Measurements from ENCODE around the gene HMBS. TPM values are rescaled to one million over a fixed set of nuclear protein-coding genes. Genes with fewer than 3 reads are reported as not detected.
"Not testable (repeated sequence)": the region's sequence is repeated elsewhere in the genome, so short reads cannot be mapped to it uniquely, and the experiment has no call there.

The HMBS gene
- polyA plus RNA-seq: 10 to 100 TPM in 2 of 3 donors, 1 to 10 TPM in 1; 7.6 to 19.0 (median 11.9) TPM

DNA sequence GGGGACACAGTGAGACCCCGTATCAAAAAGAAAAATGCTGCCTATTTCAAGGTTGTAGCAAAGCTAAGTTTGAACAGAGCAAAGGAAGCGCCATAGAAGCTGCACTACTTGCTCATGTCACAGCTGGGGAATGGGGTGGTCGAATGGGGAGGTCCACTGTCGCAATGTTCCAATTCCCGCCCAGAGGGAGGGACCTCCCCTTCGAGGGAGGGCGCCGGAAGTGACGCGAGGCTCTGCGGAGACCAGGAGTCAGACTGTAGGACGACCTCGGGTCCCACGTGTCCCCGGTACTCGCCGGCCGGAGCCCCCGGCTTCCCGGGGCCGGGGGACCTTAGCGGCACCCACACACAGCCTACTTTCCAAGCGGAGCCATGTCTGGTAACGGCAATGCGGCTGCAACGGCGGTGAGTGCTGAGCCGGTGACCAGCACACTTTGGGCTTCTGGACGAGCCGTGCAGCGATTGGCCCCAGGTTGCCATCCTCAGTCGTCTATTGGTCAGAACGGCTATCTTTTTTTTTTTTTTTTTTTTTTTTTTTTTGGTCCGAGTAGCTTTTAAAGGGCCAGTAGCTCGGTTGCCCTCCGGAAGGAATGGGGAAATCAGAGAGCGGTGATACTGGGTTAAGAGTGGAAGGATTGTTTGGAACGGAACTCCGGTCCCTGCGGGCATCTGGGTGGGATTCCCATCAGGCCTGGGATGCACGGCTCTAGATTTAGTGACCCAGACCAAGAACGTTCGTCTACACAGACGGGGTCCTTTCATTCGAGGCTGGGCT lies at the start of gene HMBS:
Gene HMBS, plus strand, starts transcription at position 219 of the 774 bp plus-strand sequence. Its CDS starts 153 bp downstream, at position 372.
- DNase-seq: peak; percentile 93 to 95 (median 95)
- peak within 1 kb of the TSS; percentile 89 to 97 (median 94) for H3K27ac Mint-ChIP-seq
- peaks cover 12 to 19% (median 13%) of the 10 kb centered on the region in 3 donors for H3K36me3 Mint-ChIP-seq
- H3K9me3 Mint-ChIP-seq: no peaks in the 10 kb centered on the region
- H3K27me3 Mint-ChIP-seq (ENCODE audit: low read depth in 3 of 3): peaks cover 9 to 16% (median 11%) of the 10 kb centered on the region in 3 donors
- peak within 1 kb of the TSS; percentile 94 to 97 (median 95) for H3K4me3 Mint-ChIP-seq
- peaks cover 17 to 24% of the 10 kb centered on the region in 2 donors for H3K4me1 Mint-ChIP-seq

DNA sequence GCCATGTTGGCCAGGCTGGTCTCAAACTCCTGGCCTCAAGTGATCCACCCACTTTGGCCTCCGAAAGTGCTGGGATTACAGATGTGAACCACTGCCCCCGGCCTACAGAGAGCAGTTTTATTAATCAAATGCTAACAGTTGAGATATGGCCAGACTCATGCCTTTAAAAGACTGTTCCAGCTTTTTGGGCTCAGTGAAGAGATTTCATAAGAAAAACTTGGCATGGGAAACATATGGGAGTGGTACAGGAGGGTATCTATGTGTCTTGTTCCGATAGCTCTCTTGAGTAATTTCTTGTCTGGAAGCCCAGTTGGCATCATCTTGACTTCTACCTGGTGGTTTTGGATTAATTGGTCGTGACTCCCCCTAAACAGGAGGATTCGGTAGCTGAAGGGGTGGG lies 45.8 kb upstream of the HMBS start:
- H3K4me1 Mint-ChIP-seq: no peaks in the 10 kb centered on the region

GRCh38 chr11:119039471-119039870 lies 45.2 kb upstream of the HMBS start:
- H3K27ac Mint-ChIP-seq; H3K27me3 Mint-ChIP-seq (ENCODE audit: low read depth in 3 of 3); H3K4me1 Mint-ChIP-seq; DNase-seq; H3K36me3 Mint-ChIP-seq; H3K4me3 Mint-ChIP-seq; H3K9me3 Mint-ChIP-seq: not testable (repeated sequence)

More for the DNA sequence above, 45.8 kb upstream of the HMBS start:
- no peaks in the 10 kb centered on the region for H3K9me3 Mint-ChIP-seq
- peaks cover 0 to 1% (median 0%) of the 10 kb centered on the region in 3 donors for H3K27me3 Mint-ChIP-seq (ENCODE audit: low read depth in 3 of 3)
- H3K27ac Mint-ChIP-seq: peak overlapping the region in 2 of 6 donors; percentile 3 to 43
- DNase-seq: no peak
- H3K4me3 Mint-ChIP-seq: no peak overlapping the region
- no peaks in the 10 kb centered on the region for H3K36me3 Mint-ChIP-seq

GRCh38 chr11:119041821-119042514 lies 42.7 kb upstream of the HMBS start:
- Mint-ChIP-seq H3K27me3 (ENCODE audit: low read depth in 3 of 3) (no peaks in the 10 kb centered on the region), H3K36me3 (peaks cover 0 to 15% (median 3%) of the 10 kb centered on the region in 3 donors), H3K4me3 (no peak overlapping the region), H3K27ac (no peak overlapping the region), H3K4me1 (no peaks in the 10 kb centered on the region), H3K9me3 (no peaks in the 10 kb centered on the region)
- DNase-seq: no peak

DNA sequence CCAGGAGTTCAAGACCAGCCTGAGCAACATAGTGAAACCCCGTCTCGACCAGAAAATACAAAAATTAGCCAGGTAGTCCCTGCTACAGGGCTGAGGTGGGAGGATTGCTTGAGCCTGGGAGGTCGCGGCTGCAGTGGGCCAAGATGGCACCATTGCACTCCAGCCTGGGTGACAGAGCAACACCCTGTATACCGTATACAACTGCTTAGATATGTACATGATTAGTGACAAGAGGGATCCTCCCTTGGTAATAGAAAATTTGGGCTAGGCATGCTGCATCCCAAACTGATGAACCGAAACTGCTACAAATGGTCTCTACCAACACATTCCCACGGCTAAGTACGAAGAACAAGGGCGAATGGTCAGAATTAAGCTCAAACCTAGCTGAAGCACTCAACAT lies 41.8 kb upstream of the HMBS start:
- Mint-ChIP-seq H3K27me3 (ENCODE audit: low read depth in 3 of 3) (no peaks in the 10 kb centered on the region), H3K4me1 (no peaks in the 10 kb centered on the region), H3K36me3 (peaks cover 4 to 20% (median 7%) of the 10 kb centered on the region in 3 donors), H3K4me3 (no peak overlapping the region), H3K9me3 (no peaks in the 10 kb centered on the region), H3K27ac (no peak overlapping the region)
- DNase-seq: no peak

DNA sequence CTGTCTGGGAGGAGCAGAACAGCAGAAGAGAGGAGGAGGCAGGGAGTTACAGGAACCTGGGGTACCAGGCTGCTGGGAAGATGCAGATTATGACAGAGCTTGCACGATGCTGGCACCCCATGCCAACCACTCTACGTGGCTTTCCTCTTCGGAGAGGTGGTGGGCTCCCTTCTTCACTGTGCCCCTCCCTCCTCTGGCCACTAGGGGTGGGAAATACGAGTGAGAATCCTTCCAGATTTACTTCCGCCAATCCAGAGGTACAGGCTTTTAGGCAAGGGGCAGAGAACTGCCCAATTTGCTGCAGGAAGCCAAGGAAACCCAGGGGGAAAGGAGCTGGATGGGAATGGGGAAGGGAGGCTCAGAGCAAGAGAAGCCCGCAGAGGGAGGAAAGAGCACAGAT lies 40.0 kb upstream of the HMBS start:
- DNase-seq: no peak
- Mint-ChIP-seq H3K4me1 (peaks cover 0 to 4% of the 10 kb centered on the region in 2 donors), H3K27ac (peak overlapping the region in 1 of 6 donors; percentile 48), H3K27me3 (ENCODE audit: low read depth in 3 of 3) (peaks cover 0 to 2% (median 0%) of the 10 kb centered on the region in 3 donors), H3K9me3 (no peaks in the 10 kb centered on the region), H3K4me3 (no peak overlapping the region), H3K36me3 (peaks cover 8 to 33% (median 16%) of the 10 kb centered on the region in 3 donors)

DNA sequence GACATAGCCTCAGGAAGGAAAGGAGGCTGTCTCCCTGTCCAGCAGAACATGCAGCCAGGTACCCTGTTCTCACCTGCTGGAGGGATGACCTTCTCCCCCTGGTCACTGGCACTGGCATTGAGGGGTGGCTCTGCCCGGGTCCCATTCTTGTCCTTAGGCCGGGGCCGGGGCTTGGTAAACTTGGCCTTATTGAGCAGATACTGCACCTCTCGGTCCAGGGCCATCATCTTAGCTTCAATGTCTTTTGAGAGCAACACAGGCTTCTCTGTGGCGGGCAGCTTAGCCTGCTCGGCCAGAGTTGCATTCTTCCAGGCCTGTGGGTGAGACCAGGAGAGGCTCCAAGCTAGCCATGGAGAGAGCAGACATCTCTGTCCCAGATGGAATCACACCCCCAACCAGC lies 38.2 kb upstream of the HMBS start:
- DNase-seq: no peak
- Mint-ChIP-seq H3K27ac (no peak overlapping the region), H3K36me3 (peaks cover 10 to 43% (median 18%) of the 10 kb centered on the region in 3 donors), H3K27me3 (ENCODE audit: low read depth in 3 of 3) (peaks cover 0 to 2% (median 2%) of the 10 kb centered on the region in 3 donors), H3K9me3 (no peaks in the 10 kb centered on the region), H3K4me1 (peaks cover 2 to 6% of the 10 kb centered on the region in 2 donors), H3K4me3 (no peak overlapping the region)

DNA sequence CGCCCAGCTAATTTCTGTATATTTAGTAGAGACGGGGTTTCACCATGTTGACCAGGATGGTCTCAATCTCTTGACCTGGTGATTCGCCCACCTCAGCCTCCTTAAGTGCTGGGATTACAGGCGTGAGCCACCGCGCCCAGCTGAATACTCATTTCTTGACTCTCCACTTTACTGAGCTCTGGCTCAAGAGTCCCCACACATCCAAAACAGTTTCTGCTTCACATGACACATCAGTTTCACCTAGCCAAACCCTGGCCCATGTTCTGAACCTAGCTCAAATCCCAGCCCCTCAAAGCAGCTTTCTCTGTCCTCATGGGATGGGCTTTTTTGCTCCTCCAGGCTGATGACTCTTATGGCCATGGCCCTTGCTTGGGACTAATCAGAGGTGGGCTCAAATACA lies 37.5 kb upstream of the HMBS start:
- H3K27me3 Mint-ChIP-seq (ENCODE audit: low read depth in 3 of 3): peaks cover 0 to 2% (median 2%) of the 10 kb centered on the region in 3 donors
- peaks cover 3 to 6% of the 10 kb centered on the region in 2 donors for H3K4me1 Mint-ChIP-seq
- no peak overlapping the region for H3K4me3 Mint-ChIP-seq
- no peak for DNase-seq
- peak overlapping the region in 1 of 6 donors; percentile 38 for H3K27ac Mint-ChIP-seq
- peaks cover 13 to 48% (median 18%) of the 10 kb centered on the region in 3 donors for H3K36me3 Mint-ChIP-seq
- no peaks in the 10 kb centered on the region for H3K9me3 Mint-ChIP-seq

DNA sequence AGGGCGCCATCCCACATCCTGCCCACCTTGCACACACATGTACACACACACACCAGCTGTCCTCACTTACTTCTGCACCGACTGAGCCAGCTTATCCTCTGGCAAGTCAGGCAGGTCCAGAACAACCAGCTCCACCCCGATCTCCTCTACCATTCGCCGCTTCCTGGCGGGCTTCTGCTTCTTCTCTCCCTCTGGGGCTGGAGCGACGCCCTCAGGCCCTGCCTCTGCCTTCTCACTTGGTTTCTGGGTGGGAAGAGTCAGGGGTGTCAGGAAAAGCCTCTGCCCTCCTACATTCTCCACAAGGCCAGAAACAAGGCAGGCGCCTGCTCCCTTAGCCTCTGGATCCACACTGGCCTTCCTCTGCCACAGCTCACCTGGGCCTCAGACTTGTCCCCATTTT lies 36.0 kb upstream of the HMBS start:
- Mint-ChIP-seq H3K4me3 (no peak overlapping the region), H3K27me3 (ENCODE audit: low read depth in 3 of 3) (peaks cover 0 to 2% (median 2%) of the 10 kb centered on the region in 3 donors), H3K36me3 (peaks cover 23 to 62% (median 28%) of the 10 kb centered on the region in 3 donors), H3K9me3 (no peaks in the 10 kb centered on the region), H3K27ac (peak overlapping the region in 1 of 6 donors; percentile 71), H3K4me1 (peaks cover 7 to 16% of the 10 kb centered on the region in 2 donors)
- no peak for DNase-seq

DNA sequence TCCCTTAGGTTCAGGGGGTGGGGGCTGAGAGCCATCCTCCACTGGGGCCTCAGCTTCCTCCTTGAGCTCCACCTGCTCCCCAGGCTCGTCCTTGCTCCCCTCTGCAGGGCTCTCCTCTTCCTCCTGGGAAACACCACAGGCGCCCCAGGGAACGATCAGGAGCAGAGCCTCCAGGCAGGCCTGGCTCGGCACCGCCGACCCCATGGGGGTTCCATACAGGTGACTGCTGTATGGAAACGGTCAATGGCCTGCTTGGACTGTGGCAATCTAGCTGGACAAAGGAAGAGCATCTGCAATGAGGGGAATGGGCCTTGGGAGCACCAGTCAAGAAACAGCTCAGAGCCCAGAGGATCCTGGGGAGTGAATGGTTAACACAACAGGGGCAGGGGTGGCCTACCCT lies 35.6 kb upstream of the HMBS start:
- Mint-ChIP-seq H3K9me3 (no peaks in the 10 kb centered on the region), H3K4me1 (peaks cover 10 to 17% of the 10 kb centered on the region in 2 donors), H3K4me3 (no peak overlapping the region), H3K27me3 (ENCODE audit: low read depth in 3 of 3) (peaks cover 0 to 2% (median 2%) of the 10 kb centered on the region in 3 donors), H3K36me3 (peaks cover 27 to 65% (median 31%) of the 10 kb centered on the region in 3 donors), H3K27ac (peak overlapping the region in 1 of 6 donors; percentile 55)
- no peak for DNase-seq

GRCh38 chr11:119051440-119052162 lies 33.1 kb upstream of the HMBS start:
- H3K4me3 Mint-ChIP-seq: no peak overlapping the region

DNA sequence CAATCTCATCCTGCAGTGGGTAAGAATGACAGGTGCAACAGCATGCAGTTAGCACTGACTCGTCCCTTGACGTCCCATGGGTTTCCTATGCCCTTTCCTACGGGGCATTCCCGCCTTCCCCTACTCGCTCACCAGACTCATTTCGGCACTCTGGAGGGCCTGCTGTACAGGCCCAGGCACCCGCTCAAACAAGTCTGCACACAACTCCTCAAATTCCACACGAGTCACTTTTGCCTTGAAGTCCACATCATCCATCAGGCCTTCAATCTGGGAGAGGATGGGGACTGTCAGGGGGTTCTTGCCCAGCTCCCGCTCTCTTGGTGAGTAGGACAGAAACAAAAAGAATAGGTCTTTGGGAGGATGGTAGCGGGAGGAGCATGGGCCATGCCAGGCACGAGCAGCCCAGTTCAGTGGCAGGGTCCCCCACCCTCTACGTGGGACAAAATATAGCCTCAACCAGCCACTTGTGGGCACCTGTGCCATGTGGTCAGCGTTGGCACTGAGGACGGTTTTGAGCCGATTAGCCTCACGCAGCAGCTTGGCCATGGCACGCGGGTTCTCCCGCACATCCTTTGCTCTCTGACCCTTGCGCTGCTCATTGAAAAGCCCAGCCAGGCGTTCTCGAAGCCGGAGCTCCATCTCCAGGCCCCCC lies 32.4 kb upstream of the HMBS start:
- peaks cover 2 to 8% (median 5%) of the 10 kb centered on the region in 3 donors for H3K27me3 Mint-ChIP-seq (ENCODE audit: low read depth in 3 of 3)
- no peak overlapping the region for H3K4me3 Mint-ChIP-seq

More at GRCh38 chr11:119051440-119052162, 33.1 kb upstream of the HMBS start:
- H3K27me3 Mint-ChIP-seq (ENCODE audit: low read depth in 3 of 3): peaks cover 2 to 3% (median 2%) of the 10 kb centered on the region in 3 donors
- no peak for DNase-seq
- H3K27ac Mint-ChIP-seq: no peak overlapping the region
- peaks cover 28 to 37% of the 10 kb centered on the region in 2 donors for H3K4me1 Mint-ChIP-seq
- H3K36me3 Mint-ChIP-seq: peaks cover 27 to 52% (median 33%) of the 10 kb centered on the region in 3 donors
- H3K9me3 Mint-ChIP-seq: no peaks in the 10 kb centered on the region

GRCh38 chr11:119054418-119054817 lies 30.3 kb upstream of the HMBS start:
- no peaks in the 10 kb centered on the region for H3K9me3 Mint-ChIP-seq
- H3K4me1 Mint-ChIP-seq: peaks cover 41 to 50% of the 10 kb centered on the region in 2 donors
- peaks cover under 1 to 13% (median 6%) of the 10 kb centered on the region in 3 donors for H3K27me3 Mint-ChIP-seq (ENCODE audit: low read depth in 3 of 3)
- H3K27ac Mint-ChIP-seq: peak overlapping the region in 2 of 6 donors; percentile 27 to 38
- DNase-seq: no peak
- H3K4me3 Mint-ChIP-seq: peak overlapping the region in 3 of 5 donors; percentile 53 to 93 (median 53)
- H3K36me3 Mint-ChIP-seq: peaks cover 22 to 37% (median 22%) of the 10 kb centered on the region in 3 donors

More for the DNA sequence above, 32.4 kb upstream of the HMBS start:
- H3K4me1 Mint-ChIP-seq: peaks cover 30 to 37% of the 10 kb centered on the region in 2 donors
- no peaks in the 10 kb centered on the region for H3K9me3 Mint-ChIP-seq
- no peak for DNase-seq
- peaks cover 25 to 48% (median 30%) of the 10 kb centered on the region in 3 donors for H3K36me3 Mint-ChIP-seq
- H3K27ac Mint-ChIP-seq: peak overlapping the region in 3 of 6 donors; percentile 19 to 81 (median 45)
